ENCODE measurements around the gene CHTOP. TPM values are rescaled to one million over a fixed set of nuclear protein-coding genes. Genes with fewer than 3 reads are reported as not detected.
A peak's percentile ranks its signal among the peaks of the same experiment; 100 is the strongest.

The CHTOP gene
- total and polyA plus RNA-seq, 2 of the 8 experiments (the other 6 are each of a cell fraction or from before 2014, with no cell fraction given), result 84.6 to 104 TPM

- TF ChIP-seq TEAD4 (IDR thresholded peaks at IDR 0.05; ENCODE audit: low read depth, low read length) (no peak), TBP (IDR thresholded peaks at IDR 0.05; ENCODE audit: low read depth, low read length) (no peak), FOSL1 (IDR thresholded peaks at IDR 0.05; ENCODE audit: insufficient read depth, low read depth, low read length) (no peak), CBX8 (IDR thresholded peaks at IDR 0.05; ENCODE audit: borderline replicate concordance, low read depth, low read length) (no peak), CTCF (IDR thresholded peaks at IDR 0.05; ENCODE audit: control extremely low read depth in 1 of 3, insufficient read depth in 1 of 3, low read depth in 1 of 3, low read length in 3 of 3) (peak in 2 of 3 experiments; percentile 4 to 6; a peak in 2 of 4 replicates), ZNF274 (IDR thresholded peaks at IDR 0.05; ENCODE audit: borderline replicate concordance, extremely low read depth, low read length) (no peak), JUND (IDR thresholded peaks at IDR 0.05; ENCODE audit: low read length) (no peak)
Measured at GRCh38 chr1:153658400-153659174, 24.7 kb downstream of the CHTOP start, which contains the start of gene SNAPIN (continued).
